GM21528 (cell line): Measurements from ENCODE around the gene DOK5.
A peak's percentile ranks its signal among the peaks of the same experiment; 100 is the strongest.

Experiments used
- ATAC-seq: cut with Tn5 transposase; IDR thresholded peaks from one replicate; pipeline ENCODE4 v1.9.1; 2021; ENCODE audit warnings: mild to moderate bottlenecking, moderate library complexity; ENCODE audit not compliant: unreplicated experiment, low FRiP score

DOK5 gene

DNA sequence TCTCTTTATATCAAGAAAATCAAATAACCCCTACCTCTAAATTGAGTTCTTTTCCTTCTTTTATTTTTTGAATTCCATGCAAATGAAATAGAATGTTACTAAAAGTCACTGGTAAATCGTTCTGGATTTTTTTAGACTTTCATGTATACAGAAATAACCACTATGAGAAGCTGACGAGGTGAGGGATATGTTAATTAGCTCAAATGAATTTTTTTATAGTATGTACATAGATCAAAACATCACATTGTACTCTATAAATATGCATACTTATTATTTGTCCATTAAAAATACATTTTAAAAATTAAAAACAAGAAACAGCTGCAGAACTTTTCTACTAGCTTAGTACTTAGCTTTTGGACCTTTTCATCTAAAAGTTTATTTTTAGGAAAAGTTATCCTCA is 165.4 kb downstream of the DOK5 start:
- ATAC-seq, result no peak

DNA sequence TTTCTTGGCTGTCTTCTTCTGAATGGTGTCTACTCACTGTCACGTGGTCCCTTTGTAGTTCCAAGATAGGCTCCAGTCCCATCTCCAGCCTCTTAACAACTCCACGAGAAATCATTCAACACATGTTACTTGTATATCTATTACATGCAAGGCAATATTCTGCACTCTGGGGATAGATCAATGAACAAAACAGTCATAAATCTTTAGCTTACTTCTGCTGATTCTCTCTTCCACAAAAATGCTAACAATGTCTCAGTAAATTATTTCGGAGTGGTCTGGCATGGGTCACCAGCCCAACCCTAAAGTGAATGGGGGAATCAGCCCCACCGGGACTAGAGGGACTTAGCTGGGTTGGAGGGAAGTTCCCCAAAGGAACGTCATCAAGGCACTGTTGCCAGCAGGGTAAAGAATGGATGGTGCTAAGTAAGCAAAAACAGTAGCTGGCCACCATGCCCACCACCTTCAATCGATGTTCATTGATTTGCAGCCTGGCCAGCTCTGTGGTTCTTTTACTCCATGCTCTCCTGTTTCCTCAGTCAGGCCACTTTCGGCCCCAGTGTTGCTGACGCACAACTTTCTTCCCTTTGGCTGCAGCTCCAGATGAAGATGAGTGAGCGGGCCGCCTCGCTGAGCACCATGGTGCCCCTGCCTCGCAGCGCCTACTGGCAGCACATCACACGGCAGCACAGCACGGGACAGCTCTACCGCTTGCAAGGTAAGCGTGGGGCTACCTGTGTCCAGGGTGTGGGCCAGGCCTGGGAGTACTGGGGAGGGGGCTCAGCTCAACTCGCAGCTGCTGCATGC is 167.7 kb downstream of the DOK5 start:
- no peak for ATAC-seq

DNA sequence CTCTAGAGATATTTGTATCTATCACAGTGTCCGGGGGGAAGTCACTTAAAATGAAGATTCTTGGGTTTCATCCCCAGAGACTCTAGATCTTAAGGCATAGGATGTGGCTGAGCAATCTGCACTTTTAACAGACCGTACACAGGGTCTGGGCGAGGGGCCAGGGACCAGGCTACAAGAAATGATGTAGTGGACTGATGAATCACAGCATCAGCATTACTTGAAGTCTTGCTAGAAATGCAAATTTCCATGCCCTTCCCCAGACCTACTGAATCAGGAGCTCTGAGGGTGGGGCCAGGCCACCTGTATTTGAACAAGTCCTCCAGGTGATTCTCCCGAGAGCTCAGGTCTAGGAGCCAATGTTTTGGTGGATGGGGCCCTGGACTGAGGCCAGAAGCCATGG is 168.4 kb downstream of the DOK5 start:
- no peak for ATAC-seq

DNA sequence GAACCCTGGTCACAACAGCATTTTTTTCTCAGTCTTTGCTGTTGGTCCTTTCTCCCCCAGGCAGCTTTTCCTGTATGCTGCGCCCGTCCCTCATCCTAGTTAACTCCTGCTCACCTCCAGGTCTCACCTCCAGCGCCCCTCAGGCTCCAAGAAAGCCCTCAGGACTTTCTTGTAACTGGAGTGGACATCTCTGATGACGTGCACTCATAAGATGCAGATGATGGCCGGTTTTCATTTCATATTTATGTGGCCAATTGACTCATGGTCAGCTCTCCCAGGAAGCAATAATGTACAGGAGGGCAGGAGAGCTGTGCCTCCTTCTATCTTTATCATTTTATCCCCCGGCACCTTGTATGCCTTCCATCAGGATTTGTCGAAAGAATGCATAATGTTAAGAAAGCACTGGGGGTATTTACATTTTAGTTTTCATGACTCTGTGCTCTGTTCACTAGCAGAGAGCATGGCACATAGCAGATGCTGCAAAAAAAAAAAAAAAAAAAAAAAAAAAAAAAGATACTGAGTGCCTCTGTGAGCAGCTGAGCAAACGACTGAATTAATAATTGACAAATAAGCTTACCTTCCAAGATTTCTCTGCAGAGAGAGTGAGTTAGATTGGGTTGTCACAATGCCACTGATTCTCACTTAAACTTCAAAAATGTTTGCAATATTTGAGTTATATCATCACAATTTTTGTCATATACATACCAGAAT is 170.2 kb downstream of the DOK5 start:
- ATAC-seq, result no peak

GRCh38 chr20:54646156-54646517 is 170.7 kb downstream of the DOK5 start:
- no peak for ATAC-seq

GRCh38 chr20:54648421-54649142 is 173.2 kb downstream of the DOK5 start:
- no peak for ATAC-seq

DNA sequence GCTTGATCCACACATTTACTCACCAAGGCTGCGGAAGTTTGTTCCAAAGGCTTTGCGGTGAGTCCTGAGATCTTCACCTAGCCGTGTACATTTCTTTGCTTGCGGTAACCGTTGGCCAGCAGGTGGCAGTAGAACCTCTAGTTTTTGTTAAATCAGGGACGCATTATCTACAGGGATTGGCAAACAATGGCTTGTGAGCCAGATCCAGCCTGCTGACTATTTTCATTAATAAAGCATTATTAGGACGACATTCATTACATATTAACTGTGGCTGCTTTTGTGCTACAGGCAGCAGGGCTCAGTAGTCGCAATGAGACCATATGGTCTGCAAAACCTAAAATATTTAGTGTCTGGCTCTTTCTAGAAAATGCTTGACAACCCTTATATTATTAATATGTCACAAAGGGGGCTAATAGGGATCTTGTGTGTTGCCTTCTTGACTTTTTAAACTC is 174.1 kb downstream of the DOK5 start:
- no peak for ATAC-seq

GRCh38 chr20:54650052-54650719 is 174.8 kb downstream of the DOK5 start:
- ATAC-seq, result no peak

- no peak for ATAC-seq
Measured at GRCh38 chr20:54651252-54651651, 175.9 kb downstream of the DOK5 start.

GRCh38 chr20:54654450-54654849 is 179.1 kb downstream of the DOK5 start:
- no peak for ATAC-seq

GRCh38 chr20:54657268-54657826 is 182.0 kb downstream of the DOK5 start:
- no peak for ATAC-seq

- no peak for ATAC-seq
Measured at GRCh38 chr20:54658525-54658924, 183.1 kb downstream of the DOK5 start.

DNA sequence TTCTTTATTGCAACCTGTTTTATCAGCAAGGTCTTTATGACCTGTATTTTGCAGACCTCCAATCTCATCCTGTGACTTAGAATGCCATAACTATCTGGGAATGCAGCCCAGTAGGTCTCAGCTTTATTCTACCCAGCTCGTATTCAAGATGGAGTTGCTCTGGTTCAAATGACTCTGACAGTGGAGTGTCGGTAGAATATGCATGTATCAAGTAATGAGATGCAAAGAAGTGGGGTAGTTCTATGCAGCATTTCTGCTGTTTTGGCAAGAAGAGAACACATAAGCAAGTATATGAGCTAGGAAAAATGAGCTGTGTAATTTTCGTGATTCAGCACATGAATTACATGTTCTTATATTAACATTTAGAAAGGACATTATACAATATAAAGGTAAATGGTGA is 185.9 kb downstream of the DOK5 start:
- no peak for ATAC-seq

DNA sequence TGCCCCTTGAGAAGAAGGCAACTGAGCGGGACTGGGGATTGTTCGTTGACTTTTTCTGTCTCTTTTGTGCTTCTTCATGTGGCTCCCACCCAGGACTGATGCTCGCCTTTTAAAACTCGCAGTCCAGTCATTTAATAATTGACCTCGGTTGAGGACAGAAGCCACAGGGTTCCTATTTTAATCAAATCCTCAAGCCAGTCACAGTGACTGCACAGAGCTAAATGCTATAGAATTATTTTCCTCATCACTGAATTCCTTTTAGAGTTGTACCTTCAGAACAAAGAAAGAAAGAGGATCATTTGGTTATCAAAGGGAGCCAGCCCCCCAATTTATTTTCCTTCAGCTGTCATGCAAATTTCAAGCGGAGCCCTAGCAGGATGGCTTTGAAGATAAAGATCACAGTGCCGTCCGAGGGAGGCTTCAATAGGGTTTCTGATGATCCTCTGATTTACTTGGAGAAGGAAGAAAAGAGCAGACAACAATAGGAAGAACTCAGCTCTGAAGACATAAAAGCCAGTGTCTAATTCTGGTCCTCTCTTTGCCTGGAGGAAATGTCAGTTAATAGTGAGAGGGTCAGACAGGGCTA is 186.6 kb downstream of the DOK5 start:
- no peak for ATAC-seq

DNA sequence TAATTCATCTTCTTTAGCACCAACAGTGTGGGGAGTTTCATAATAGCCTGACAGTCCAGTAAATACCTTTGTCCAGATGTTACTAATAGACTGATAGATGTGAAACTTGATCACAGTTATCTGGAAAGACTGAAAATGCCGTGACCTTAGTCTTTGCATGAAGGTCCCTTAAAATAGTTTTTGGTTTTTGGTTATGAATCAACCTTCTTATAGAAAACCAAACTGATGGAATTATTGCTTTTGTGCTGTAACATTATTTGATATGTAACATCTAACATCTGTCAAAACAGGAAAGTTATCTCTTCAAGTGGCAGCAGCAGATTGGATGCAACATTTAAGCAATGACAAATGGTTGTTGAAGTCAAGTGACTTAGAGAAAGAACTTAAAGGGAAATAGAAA is 190.4 kb downstream of the DOK5 start:
- no peak for ATAC-seq

GRCh38 chr20:54668271-54669039 is 193.1 kb downstream of the DOK5 start:
- ATAC-seq, result peak; percentile 79

GRCh38 chr20:54669040-54669363 is 193.6 kb downstream of the DOK5 start:
- ATAC-seq, result no peak

DNA sequence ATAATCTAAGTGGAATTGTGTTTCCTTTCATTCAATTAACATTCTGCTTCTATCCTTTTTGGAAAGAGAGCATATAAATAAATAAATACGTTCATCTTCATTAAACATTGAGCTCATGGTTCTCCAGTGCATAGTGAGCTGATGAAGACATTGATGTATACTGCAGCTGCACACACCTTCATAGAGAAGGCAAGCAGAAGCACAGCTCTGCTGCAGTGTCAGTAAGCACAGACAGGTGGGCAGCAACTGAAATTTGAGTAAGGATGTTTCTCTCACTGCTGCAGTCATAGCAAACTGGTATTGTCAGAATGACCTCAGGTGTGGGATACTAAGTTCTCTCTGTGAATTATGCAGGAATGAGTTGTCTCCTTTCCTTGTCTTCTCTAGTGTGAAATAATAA is 202.9 kb downstream of the DOK5 start:
- no peak for ATAC-seq

DNA sequence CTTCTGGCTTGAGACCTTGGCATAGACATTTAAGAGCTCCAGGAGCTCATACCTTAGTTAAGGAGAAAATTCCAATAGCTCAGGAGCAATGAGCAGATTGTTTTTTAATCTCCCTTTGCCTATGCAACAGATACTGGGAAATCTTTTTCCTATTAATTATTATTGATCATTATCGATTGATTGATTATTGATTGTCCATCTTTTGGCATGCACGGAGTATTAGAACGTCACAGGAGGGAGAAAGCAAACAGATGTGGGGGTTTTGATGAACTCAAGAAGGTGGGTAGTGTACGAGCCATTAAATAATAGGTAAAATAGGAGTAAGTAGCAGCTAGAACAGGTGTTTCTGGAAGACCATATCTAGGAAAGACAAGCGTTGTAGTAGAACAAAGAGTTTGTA is 205.0 kb downstream of the DOK5 start:
- ATAC-seq, result no peak
